HG02870 (cell line): ENCODE measurements around the gene KRABD2.
"Not testable (repeated sequence)": the region's sequence is repeated elsewhere in the genome, so short reads cannot be mapped to it uniquely, and the experiment has no call there.

Source experiments
- ATAC-seq: cut with Tn5 transposase; IDR thresholded peaks from one replicate; pipeline ENCODE4 v1.9.1; 2021; ENCODE audit warnings: mild to moderate bottlenecking, moderate library complexity; ENCODE audit not compliant: unreplicated experiment

KRABD2 gene

GRCh38 chr17:8365143-8365542 lies 11.4 kb downstream of the KRABD2 start:
- no peak for ATAC-seq

- no peak for ATAC-seq
Measured at GRCh38 chr17:8362651-8363332, 13.7 kb downstream of the KRABD2 start.

- ATAC-seq = no peak
Measured at GRCh38 chr17:8360751-8361150, 15.8 kb downstream of the KRABD2 start.

GRCh38 chr17:8360260-8360659 lies 16.2 kb downstream of the KRABD2 start:
- ATAC-seq = no peak

GRCh38 chr17:8359769-8360168 lies 16.7 kb downstream of the KRABD2 start:
- no peak for ATAC-seq

- ATAC-seq = no peak
Measured at GRCh38 chr17:8357910-8358309, 18.6 kb downstream of the KRABD2 start.

- no peak for ATAC-seq
Measured at GRCh38 chr17:8354236-8354635, 22.3 kb downstream of the KRABD2 start.

GRCh38 chr17:8353736-8354135 lies 22.8 kb downstream of the KRABD2 start:
- no peak for ATAC-seq

- ATAC-seq = no peak
Measured at GRCh38 chr17:8350339-8350738, 26.2 kb downstream of the KRABD2 start.

GRCh38 chr17:8347001-8347400 lies 29.5 kb downstream of the KRABD2 start:
- ATAC-seq = not testable (repeated sequence)

- ATAC-seq = no peak
Measured at GRCh38 chr17:8345951-8346665, 30.4 kb downstream of the KRABD2 start.

GRCh38 chr17:8345052-8345690 lies 31.3 kb downstream of the KRABD2 start:
- no peak for ATAC-seq

- ATAC-seq = no peak
Measured at GRCh38 chr17:8341456-8341855, 35.0 kb downstream of the KRABD2 start.

GRCh38 chr17:8339540-8339939 lies 37.0 kb downstream of the KRABD2 start, which contains the start of gene ODF4:
TSS of gene ODF4 (plus strand) at chr17:8339840. CDS start at chr17:8340052, 212 bp downstream.
- ATAC-seq = no peak

GRCh38 chr17:8338753-8339140 lies 37.8 kb downstream of the KRABD2 start:
- ATAC-seq = no peak

GRCh38 chr17:8337802-8338752 lies 38.4 kb downstream of the KRABD2 start:
- no peak for ATAC-seq

- no peak for ATAC-seq
Measured at GRCh38 chr17:8333281-8333680, 43.2 kb downstream of the KRABD2 start.

GRCh38 chr17:8332688-8333087 lies 43.8 kb downstream of the KRABD2 start:
- ATAC-seq = no peak

GRCh38 chr17:8332128-8332527 lies 44.4 kb downstream of the KRABD2 start:
- no peak for ATAC-seq

GRCh38 chr17:8327303-8327649 lies 49.2 kb downstream of the KRABD2 start:
- ATAC-seq = no peak
